T-helper 9 cell (primary cell): ENCODE results near the gene TOP3A.

Experiments
- DNase-seq: peaks from one replicate; pipeline ENCODE4 v3.0.0-alpha.2; 2020

TOP3A gene

GRCh38 chr17:18230288-18231141 lies 84.3 kb downstream of the TOP3A start:
- DNase-seq = no peak

GRCh38 chr17:18229771-18230170 lies 85.0 kb downstream of the TOP3A start:
- no peak for DNase-seq

GRCh38 chr17:18229254-18229653 lies 85.5 kb downstream of the TOP3A start:
- no peak for DNase-seq

GRCh38 chr17:18228176-18228682 lies 86.6 kb downstream of the TOP3A start:
- DNase-seq = no peak

- DNase-seq = no peak
Measured at GRCh38 chr17:18227635-18228034, 87.2 kb downstream of the TOP3A start.

- no peak for DNase-seq
Measured at GRCh38 chr17:18226284-18226945, 88.4 kb downstream of the TOP3A start.

GRCh38 chr17:18225642-18226283 lies 89.0 kb downstream of the TOP3A start:
- no peak for DNase-seq

GRCh38 chr17:18225121-18225641 lies 89.6 kb downstream of the TOP3A start, which contains the start of gene LLGL1:
Gene LLGL1, plus strand, starts transcription at chr17:18225635. Its CDS starts 48 bp downstream, at chr17:18225683.
- DNase-seq = peak; percentile 95

- DNase-seq = no peak
Measured at GRCh38 chr17:18224387-18225120, 90.2 kb downstream of the TOP3A start.

- no peak for DNase-seq
Measured at GRCh38 chr17:18224053-18224386, 90.8 kb downstream of the TOP3A start.
